Ovary (tissue), 3 donors: ENCODE results near the gene PLCB1.

ENCODE experiments used
- CTCF ChIP-seq, 3 donors: fragments of 450-650 bp in 2 of 3; fragments of 200-600 bp in 1 of 3; IDR thresholded peaks; one replicate each; pipeline versions ENCODE4 v1.5.1 to v1.8.0; 2016 to 2022; ENCODE audit warnings: antibody characterized with exemption in 3 of 3, mild to moderate bottlenecking in 1 of 3
- EP300 ChIP-seq: sonication (generic); formaldehyde crosslinking; IDR thresholded peaks from one replicate; pipeline ENCODE4 v1.6.1; 2017; ENCODE audit warnings: antibody characterized with exemption
- donor health status: DM: no; HTN: no; CAD: no.

DNA sequence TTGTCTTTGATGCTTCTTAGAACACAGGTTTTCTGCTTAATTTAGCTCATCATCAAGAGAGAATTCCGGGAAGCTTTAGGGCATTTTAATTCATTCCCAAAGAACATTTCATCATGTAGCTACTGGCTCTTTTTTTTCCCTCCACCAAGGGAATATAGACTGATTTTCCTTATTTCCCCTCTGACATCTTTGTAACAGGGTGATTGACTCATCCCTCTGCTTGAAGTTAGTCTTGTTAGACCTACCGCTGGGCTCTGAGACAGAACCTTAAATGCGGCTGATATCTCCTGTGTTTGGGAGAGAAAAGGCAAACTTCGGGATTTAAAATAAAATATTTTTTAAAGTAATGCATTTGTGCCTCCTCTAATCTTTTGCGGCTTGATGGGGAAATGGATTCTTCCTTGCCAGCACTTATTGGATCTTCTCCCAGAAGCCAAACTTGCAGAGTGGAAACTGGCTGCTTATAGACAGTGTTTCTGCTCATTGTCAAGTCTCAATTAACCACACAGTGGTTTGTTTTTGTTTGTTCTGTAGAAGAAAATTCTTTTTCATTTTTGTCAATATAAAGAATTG is 664.1 kb downstream of the PLCB1 start:
- TF ChIP-seq EP300, result no peak
- TF ChIP-seq CTCF (IDR thresholded peaks at IDR 0.05), result no peak
